GM12864 (cell line): ENCODE measurements around the gene KRTAP8-1.

Experiments used
- DNase-seq: peaks from one replicate; pipeline ENCODE4 v3.0.0-alpha.2; 2011; ENCODE audit warnings: low read depth
- H3K4me3 ChIP-seq: 2 replicates; pipeline ENCODE4 v1.5.1; 2011; ENCODE audit warnings: mild to moderate bottlenecking, low read depth, low read length, control low read depth
- TF ChIP-seq, protein P1 (sequence below): IDR thresholded peaks from 2 replicates; pipeline ENCODE4 v1.5.1; 2011; ENCODE audit warnings: low read depth, mild to moderate bottlenecking, moderate library complexity, low read length, control low read depth, inconsistent platforms; ENCODE audit errors: missing control alignments

The KRTAP8-1 gene

DNA sequence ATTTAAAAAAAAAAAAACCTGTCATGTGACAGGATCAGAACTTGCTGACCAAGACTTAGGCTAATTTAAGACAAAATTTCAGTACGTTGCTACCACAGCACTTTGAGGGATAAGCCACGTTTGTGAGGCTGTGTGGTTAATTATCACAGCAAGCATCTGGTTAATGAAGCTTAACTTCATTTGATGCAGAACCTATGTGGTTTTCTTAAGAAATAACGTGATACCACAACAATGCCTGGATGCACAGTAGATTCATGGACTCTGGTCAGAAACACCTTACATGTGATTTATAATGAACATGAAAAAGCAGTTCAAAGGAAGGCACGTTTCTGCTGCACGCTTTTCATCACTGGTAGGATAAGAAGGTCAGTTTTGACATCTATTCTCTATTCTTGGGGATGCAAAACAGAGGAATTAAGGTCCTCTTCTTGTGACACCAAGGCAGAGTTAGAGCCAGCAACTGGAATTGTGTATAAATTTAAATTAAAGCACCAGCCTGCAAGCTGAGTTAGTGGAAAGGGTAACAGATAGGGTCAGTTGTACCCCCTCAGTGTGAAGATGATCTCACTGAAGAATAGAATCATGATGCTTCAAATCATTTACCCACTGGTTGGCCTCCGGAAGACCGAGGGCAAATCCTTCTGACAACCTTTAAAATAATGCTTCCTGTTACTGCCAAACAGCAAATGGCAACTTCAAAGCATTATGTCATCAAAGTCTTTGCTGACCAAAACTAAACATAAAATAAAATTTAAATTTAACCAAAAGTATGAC, 6.0 kb upstream of the KRTAP8-1 start:
- TF ChIP-seq, protein P1, sequence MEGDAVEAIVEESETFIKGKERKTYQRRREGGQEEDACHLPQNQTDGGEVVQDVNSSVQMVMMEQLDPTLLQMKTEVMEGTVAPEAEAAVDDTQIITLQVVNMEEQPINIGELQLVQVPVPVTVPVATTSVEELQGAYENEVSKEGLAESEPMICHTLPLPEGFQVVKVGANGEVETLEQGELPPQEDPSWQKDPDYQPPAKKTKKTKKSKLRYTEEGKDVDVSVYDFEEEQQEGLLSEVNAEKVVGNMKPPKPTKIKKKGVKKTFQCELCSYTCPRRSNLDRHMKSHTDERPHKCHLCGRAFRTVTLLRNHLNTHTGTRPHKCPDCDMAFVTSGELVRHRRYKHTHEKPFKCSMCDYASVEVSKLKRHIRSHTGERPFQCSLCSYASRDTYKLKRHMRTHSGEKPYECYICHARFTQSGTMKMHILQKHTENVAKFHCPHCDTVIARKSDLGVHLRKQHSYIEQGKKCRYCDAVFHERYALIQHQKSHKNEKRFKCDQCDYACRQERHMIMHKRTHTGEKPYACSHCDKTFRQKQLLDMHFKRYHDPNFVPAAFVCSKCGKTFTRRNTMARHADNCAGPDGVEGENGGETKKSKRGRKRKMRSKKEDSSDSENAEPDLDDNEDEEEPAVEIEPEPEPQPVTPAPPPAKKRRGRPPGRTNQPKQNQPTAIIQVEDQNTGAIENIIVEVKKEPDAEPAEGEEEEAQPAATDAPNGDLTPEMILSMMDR: no peak
- H3K4me3 ChIP-seq: no peak overlapping the region
- DNase-seq: no peak

DNA sequence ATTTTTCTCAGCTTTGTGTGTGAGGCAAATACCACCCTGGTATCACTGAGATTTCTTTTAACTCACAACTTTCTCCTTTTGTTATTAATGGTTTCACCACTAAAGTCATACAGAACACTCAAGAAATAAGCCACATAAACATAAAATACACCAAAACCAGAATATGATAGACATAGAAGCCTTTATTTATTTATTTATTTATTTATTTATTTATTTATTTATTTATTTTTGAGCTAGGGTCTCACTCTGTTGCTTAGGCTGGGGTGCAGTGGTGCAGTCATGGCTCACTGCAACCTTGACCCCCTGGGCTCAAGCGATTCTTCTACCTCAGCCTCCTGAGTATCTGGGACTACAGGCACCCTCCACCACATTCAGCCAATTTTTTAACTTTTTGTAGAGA, 12.5 kb downstream of the KRTAP8-1 start:
- no peak overlapping the region for H3K4me3 ChIP-seq
- TF ChIP-seq, protein P1: no peak
- DNase-seq: no peak

- TF ChIP-seq, protein P1: no peak
- DNase-seq: no peak
- H3K4me3 ChIP-seq: no peak overlapping the region
Observed at GRCh38 chr21:30793581-30794314, 19.3 kb downstream of the KRTAP8-1 start.

DNA sequence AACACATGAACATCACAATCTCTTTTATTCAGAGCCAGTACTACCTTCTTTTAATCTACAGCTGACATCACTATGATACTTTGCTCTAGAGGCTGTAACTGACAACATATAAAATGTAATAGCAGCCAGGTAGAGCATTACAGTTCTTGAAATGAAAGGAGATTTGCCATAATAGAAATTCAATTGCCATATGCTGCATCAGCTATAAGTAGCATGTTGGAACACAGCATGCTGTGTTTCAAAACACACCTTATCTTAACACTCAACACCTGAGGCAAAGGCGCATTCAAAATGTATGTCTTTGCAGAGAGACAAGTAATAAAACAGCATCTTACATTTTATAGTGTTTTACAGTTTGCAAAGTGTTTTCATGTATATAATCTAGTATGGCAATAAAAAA, 33.8 kb downstream of the KRTAP8-1 start:
- H3K4me3 ChIP-seq: no peak overlapping the region
- TF ChIP-seq, protein P1: no peak
- no peak for DNase-seq

DNA sequence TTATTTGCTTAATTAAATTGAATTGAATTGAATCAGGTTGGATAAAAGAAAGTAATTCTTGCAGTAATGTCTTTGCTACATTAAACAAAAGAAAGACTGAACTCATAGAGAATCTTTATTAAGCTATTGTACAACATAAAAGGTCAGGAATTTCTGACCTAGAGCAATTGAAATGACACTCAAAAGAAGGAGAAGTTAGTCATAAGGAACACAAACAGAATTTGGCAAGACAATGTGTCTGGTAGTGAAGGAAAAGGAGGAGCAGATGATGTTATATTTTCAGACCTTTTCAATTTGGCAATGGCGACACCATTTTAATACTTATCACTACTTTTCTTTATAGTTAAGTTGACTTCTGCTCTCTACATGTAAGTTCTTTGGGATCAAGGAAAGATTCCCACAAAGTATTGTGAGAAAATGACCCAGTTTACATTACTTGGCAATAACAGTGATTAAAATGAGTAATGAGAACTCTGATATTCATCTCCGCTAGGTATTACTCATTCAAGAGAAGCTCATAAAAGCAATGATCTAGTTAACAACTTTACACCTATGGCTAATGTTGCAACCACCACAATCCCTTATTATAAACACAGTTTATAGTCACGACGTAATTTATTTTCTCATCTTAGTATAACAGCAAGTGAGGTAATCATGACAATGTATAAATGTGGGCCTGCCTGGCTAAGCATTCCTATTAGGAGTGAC, 43.2 kb downstream of the KRTAP8-1 start:
- TF ChIP-seq, protein P1: no peak
- DNase-seq: no peak
- H3K4me3 ChIP-seq: no peak overlapping the region
